Hepatocyte (in vitro differentiated cells): ENCODE measurements around the gene MGLL.

Source experiments
- CTCF ChIP-seq: fragments of 200-600 bp; sonication (generic); IDR thresholded peaks from 2 replicates; pipeline ENCODE4 v1.5.1; 2016; ENCODE audit warnings: antibody characterized with exemption, mild to moderate bottlenecking; ENCODE audit not compliant: poor library complexity
- EZH2 ChIP-seq: fragments of 200-600 bp; sonication (generic); IDR thresholded peaks from 2 replicates; pipeline ENCODE4 v1.6.1; 2016; ENCODE audit warnings: antibody characterized with exemption, mild to moderate bottlenecking, borderline replicate concordance

- TF ChIP-seq EZH2 (no peak), CTCF (no peak)
These were observed 62.5 kb downstream of the MGLL start for GRCh38 chr3:127759826-127760225.
